Colonic mucosa (tissue), 4 donors: ENCODE results near the gene BSX. TPM values are rescaled to one million over a fixed set of nuclear protein-coding genes. Genes with fewer than 3 reads are reported as not detected.

Experiments
- DNase-seq: peaks from one replicate; pipeline ENCODE4 v3.0.0-alpha.2; 2020
- H3K27ac ChIP-seq: fragments of 200-600 bp; one replicate; pipeline ENCODE4 v1.8.0; 2021
- H3K27me3 ChIP-seq: fragments of 200-600 bp; one replicate; pipeline ENCODE4 v1.8.0; 2021
- H3K36me3 ChIP-seq: fragments of 200-600 bp; one replicate; pipeline ENCODE4 v1.8.0; 2021
- H3K4me1 ChIP-seq: fragments of 200-600 bp; one replicate; pipeline ENCODE4 v1.8.0; 2021; ENCODE audit warnings: mild to moderate bottlenecking
- H3K4me3 ChIP-seq: fragments of 200-600 bp; one replicate; pipeline ENCODE4 v1.8.0; 2021
- H3K9ac ChIP-seq, 2 donors: one replicate each; pipeline ENCODE4 v1.7.0; 2013; ENCODE audit warnings: control low read depth in 2 of 2, low read depth in 2 of 2, low read length in 2 of 2
- H3K9me3 ChIP-seq: fragments of 200-600 bp; one replicate; pipeline ENCODE4 v1.8.0; 2021
- intact Hi-C: fragments of 100-400 bp; cut with DNase I; formaldehyde crosslinking; loops from one replicate; pipeline ENCODE4 v1.14.1; 2022
- total RNA-seq, 2 donors: library from RNA; stranded (reverse); fragmentation: NEBNext Ultra II Directional in 1 of 2; extraction: Animal tissue kit (Norgen Biotek cat#: 25700) in 1 of 2; gene quantifications; one replicate each; pipeline ENCODE4 v1.2.1, GENCODE V29; 2021
- TF ChIP-seq, protein P1 (sequence below): fragments of 200-600 bp; IDR thresholded peaks from one replicate; pipeline ENCODE4 v1.8.0; 2022; ENCODE audit warnings: antibody characterized with exemption, mild to moderate bottlenecking
- donor health status: healthy.
- donor health status: DM: no; HTN: no; CAD: no.
- donor health status: DM: no; HTN: no; CAD: no.

Gene BSX
- total RNA-seq, 2 donors from 2014 or later = not detected

DNA sequence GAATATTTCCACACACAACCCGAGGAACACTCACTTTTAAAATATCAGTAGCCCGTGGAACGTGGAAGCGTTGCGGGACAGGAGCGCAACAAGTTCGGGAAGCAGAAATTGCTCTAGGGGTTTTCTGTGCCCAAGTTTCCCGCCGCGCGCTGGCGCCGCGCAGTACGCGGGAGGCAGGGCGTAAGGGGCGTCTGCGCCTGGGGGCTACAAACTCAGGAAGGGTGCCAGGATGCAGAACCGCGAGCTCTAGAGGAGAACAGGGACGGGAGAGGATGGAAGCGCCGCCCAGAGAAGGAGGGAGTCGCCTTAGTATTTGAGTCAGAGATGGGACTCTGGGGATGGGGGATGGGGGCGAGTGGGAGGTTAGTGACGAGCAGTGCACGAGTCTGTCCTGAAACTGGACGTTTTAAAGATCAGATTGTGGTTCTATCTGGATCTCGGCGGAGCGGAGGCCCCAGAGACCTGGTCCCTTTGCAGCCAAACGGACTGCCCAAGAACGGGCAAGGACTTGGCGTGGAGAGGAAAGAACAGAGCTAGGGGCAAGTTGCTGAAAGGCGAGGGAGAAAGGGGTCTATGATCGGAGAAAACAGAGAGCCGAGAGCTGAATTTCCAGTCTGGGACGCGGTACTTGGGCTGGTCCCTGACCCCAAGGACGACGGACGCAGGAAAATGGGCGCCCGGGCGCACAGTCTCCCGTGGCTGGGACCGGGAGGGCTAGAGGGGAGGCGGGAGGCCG is 4.7 kb downstream of the BSX start:
- TF ChIP-seq, protein P1, sequence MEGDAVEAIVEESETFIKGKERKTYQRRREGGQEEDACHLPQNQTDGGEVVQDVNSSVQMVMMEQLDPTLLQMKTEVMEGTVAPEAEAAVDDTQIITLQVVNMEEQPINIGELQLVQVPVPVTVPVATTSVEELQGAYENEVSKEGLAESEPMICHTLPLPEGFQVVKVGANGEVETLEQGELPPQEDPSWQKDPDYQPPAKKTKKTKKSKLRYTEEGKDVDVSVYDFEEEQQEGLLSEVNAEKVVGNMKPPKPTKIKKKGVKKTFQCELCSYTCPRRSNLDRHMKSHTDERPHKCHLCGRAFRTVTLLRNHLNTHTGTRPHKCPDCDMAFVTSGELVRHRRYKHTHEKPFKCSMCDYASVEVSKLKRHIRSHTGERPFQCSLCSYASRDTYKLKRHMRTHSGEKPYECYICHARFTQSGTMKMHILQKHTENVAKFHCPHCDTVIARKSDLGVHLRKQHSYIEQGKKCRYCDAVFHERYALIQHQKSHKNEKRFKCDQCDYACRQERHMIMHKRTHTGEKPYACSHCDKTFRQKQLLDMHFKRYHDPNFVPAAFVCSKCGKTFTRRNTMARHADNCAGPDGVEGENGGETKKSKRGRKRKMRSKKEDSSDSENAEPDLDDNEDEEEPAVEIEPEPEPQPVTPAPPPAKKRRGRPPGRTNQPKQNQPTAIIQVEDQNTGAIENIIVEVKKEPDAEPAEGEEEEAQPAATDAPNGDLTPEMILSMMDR = no peak
- H3K36me3 ChIP-seq = no peaks in the 10 kb centered on the region
- no peaks in the 10 kb centered on the region for H3K9me3 ChIP-seq
- H3K9ac ChIP-seq = no peak overlapping the region
- H3K4me1 ChIP-seq = no peaks in the 10 kb centered on the region
- intact Hi-C loops = no loop called here
- no peak for DNase-seq
- H3K4me3 ChIP-seq = no peak overlapping the region
- H3K27me3 ChIP-seq = peaks cover 65% of the 10 kb centered on the region
- H3K27ac ChIP-seq = no peak overlapping the region

DNA sequence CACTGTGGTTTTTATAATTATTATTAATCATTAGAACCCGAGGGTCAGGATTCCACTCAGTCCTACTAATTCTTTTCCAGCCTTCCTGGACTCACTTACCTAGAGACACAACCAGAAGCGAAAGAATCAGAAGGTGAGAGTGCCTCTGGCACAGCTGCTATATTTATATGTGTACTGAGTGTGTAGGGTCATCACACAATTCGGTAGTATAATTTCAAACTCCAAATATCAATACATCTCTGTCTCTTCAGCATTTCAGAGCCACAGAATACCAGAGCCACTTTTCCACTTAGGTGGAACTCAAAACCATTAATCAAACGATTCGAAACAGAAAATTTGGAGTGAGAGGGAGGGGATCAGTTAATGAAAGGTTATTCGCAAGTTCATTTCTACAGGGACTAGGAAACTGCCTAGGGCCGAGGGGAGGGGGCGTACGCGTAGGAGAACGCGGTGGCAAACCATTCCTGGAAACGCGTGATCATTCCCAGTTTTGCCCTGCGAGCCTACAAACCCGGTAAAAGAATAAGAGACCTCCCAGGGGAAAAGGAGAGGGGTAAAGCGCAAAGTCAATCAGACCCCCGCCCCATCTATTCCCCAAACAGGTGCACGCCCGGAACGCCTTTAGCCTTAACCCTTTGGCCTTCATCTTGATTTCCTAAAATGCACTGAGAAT is 5.4 kb downstream of the BSX start:
- TF ChIP-seq, protein P1 = no peak
- Histone ChIP-seq H3K27ac (no peak overlapping the region), H3K9me3 (no peaks in the 10 kb centered on the region), H3K4me1 (no peaks in the 10 kb centered on the region), H3K36me3 (no peaks in the 10 kb centered on the region), H3K9ac (no peak overlapping the region), H3K4me3 (no peak overlapping the region), H3K27me3 (peaks cover 58% of the 10 kb centered on the region)
- intact Hi-C loops = no loop called here
- no peak for DNase-seq

DNA sequence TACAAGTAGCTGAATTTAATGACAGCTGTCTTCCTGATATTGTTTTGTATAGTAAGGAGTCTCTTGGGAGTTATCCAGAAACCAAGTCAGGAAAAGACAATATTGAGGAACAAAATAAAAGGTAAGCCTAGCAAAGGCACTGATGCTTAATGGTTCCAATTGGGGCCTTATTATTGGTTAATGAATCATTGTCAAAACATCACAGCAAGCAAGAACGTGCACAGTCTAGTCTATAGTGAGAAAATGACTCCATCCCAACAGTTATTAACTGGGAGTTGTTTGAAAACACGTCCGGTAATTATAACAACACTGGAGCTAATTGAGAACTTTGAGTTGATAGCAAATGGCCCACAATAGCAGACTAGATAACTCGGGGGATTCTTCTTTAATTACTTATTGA is 17.7 kb downstream of the BSX start:
- intact Hi-C loops = no loop called here
- H3K4me1 ChIP-seq = no peaks in the 10 kb centered on the region
- no peak overlapping the region for H3K27ac ChIP-seq
- DNase-seq = no peak
- TF ChIP-seq, protein P1 = no peak
- no peak overlapping the region for H3K9ac ChIP-seq
- no peak overlapping the region for H3K4me3 ChIP-seq
- H3K27me3 ChIP-seq = no peaks in the 10 kb centered on the region
- no peaks in the 10 kb centered on the region for H3K36me3 ChIP-seq
- H3K9me3 ChIP-seq = no peaks in the 10 kb centered on the region

DNA sequence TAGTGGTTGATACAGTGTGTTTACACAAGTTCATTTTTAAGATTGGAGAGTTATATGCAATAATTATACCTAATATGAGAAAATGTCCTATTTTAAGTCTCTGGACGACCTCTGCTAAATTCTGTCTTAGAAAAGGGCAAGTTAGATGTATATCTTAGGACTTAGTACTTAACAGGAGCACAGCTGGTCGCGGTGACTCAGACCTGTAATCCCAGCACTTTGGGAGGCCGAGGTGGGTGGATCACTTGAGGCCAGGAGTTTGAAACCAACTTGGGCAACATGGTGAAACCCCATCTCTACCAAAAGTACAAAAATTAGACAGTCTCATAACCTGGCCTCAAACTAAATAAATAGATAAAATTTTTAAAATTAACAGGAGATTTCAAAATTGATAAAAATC is 27.2 kb downstream of the BSX start:
- DNase-seq = no peak
- intact Hi-C loops = no loop called here

DNA sequence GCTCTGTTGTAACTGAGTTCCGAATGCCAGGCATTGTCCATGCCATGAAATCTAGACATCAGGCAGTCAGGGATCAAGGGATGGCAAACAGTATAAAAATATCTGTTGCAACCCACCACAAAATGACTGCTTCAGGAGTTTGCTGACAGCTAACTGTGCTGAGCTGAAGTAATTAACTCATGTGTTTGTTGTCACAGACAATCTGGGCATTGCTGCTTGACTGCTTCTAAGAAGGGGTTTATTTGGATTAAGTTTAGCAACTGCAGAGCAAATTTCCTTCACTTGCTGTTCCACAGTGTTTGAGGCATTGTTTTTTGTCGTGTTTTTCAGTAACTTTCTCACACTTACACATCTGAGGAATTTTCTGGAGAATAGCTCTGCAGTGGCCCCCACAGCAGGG is 30.4 kb downstream of the BSX start:
- Histone ChIP-seq H3K9me3 (no peaks in the 10 kb centered on the region), H3K4me1 (no peaks in the 10 kb centered on the region), H3K27ac (no peak overlapping the region), H3K9ac (no peak overlapping the region), H3K36me3 (no peaks in the 10 kb centered on the region), H3K27me3 (no peaks in the 10 kb centered on the region), H3K4me3 (no peak overlapping the region)
- intact Hi-C loops = no loop called here
- no peak for DNase-seq
- TF ChIP-seq, protein P1 = no peak

More for the DNA sequence above, 27.2 kb downstream of the BSX start:
- TF ChIP-seq, protein P1 = no peak
- Histone ChIP-seq H3K27ac (no peak overlapping the region), H3K4me1 (no peaks in the 10 kb centered on the region), H3K4me3 (no peak overlapping the region), H3K27me3 (no peaks in the 10 kb centered on the region), H3K9ac (no peak overlapping the region), H3K36me3 (no peaks in the 10 kb centered on the region), H3K9me3 (no peaks in the 10 kb centered on the region)
